Left ventricle myocardium inferior (tissue), 1 donor: Measurements from ENCODE around the gene RAD21L1. TPM values are rescaled to one million over a fixed set of nuclear protein-coding genes. Genes with fewer than 3 reads are reported as not detected.

ENCODE experiments used
- DNase-seq: peaks from one replicate; pipeline ENCODE4 v3.0.0-alpha.2; 2020
- H3K27ac ChIP-seq: fragments of 200-600 bp; replicated peaks from 2 replicates; pipeline ENCODE4 v1.8.0; 2021
- H3K27me3 ChIP-seq: fragments of 200-600 bp; 2 replicates; pipeline ENCODE4 v1.8.0; 2021; ENCODE audit warnings: low read depth
- H3K36me3 ChIP-seq: fragments of 200-600 bp; 2 replicates; pipeline ENCODE4 v1.8.0; 2021
- H3K4me1 ChIP-seq: fragments of 200-600 bp; 2 replicates; pipeline ENCODE4 v1.8.0; 2021
- H3K4me3 ChIP-seq: fragments of 200-600 bp; 2 replicates; pipeline ENCODE4 v1.8.0; 2021; ENCODE audit warnings: mild to moderate bottlenecking, moderate library complexity
- H3K9me3 ChIP-seq: fragments of 200-600 bp; replicated peaks from 2 replicates; pipeline ENCODE4 v1.8.0; 2021
- CTCF ChIP-seq: fragments of 200-600 bp; IDR thresholded peaks from 2 replicates; pipeline ENCODE4 v1.8.0; 2021; ENCODE audit warnings: antibody characterized with exemption, mild to moderate bottlenecking, borderline replicate concordance
- intact Hi-C: fragments of 100-400 bp; cut with micrococcal nuclease; formaldehyde crosslinking; loops from one replicate; pipeline ENCODE4 v1.11.0; 2022
- total RNA-seq: library from RNA; stranded (reverse); fragmentation: NEBNext Ultra II Directional; extraction: Animal tissue kit (Norgen Biotek cat#: 25700); gene quantifications from one replicate; pipeline ENCODE4 v1.2.1, GENCODE V29; 2021
- donor health status: DM: no; HTN: yes; CAD: no; lungs with severe emphysema.

Gene RAD21L1
- total RNA-seq, 1 donor from 2014 or later: not detected

GRCh38 chr20:1269235-1269634 lies 43.4 kb downstream of the RAD21L1 start:
- no peak overlapping the region for H3K27ac ChIP-seq
- H3K9me3 ChIP-seq: no peaks in the 10 kb centered on the region
- no peaks in the 10 kb centered on the region for H3K27me3 ChIP-seq
- no peak for TF ChIP-seq CTCF
- no peaks in the 10 kb centered on the region for H3K36me3 ChIP-seq
- peaks cover 37% of the 10 kb centered on the region for H3K4me1 ChIP-seq
- no peak overlapping the region for H3K4me3 ChIP-seq
- DNase-seq: no peak
- intact Hi-C loops: no loop called here

- Histone ChIP-seq H3K36me3 (no peaks in the 10 kb centered on the region), H3K27ac (no peak overlapping the region), H3K27me3 (no peaks in the 10 kb centered on the region), H3K4me3 (no peak overlapping the region), H3K9me3 (no peaks in the 10 kb centered on the region), H3K4me1 (peaks cover 37% of the 10 kb centered on the region)
- intact Hi-C loops: no loop called here
- no peak for TF ChIP-seq CTCF
- DNase-seq: no peak
These were observed 44.0 kb downstream of the RAD21L1 start for GRCh38 chr20:1269850-1270249.

- TF ChIP-seq CTCF: no peak
- Histone ChIP-seq H3K9me3 (no peaks in the 10 kb centered on the region), H3K27me3 (no peaks in the 10 kb centered on the region), H3K4me3 (no peak overlapping the region), H3K36me3 (no peaks in the 10 kb centered on the region), H3K27ac (no peak overlapping the region), H3K4me1 (peaks cover 16% of the 10 kb centered on the region)
- DNase-seq: no peak
- intact Hi-C loops: no loop called here
These were observed 46.7 kb downstream of the RAD21L1 start for GRCh38 chr20:1272368-1273100.

GRCh38 chr20:1273366-1273765 lies 47.5 kb downstream of the RAD21L1 start:
- intact Hi-C loops: no loop called here
- no peaks in the 10 kb centered on the region for H3K27me3 ChIP-seq
- DNase-seq: no peak
- no peak overlapping the region for H3K4me3 ChIP-seq
- no peak for TF ChIP-seq CTCF
- H3K27ac ChIP-seq: no peak overlapping the region
- no peaks in the 10 kb centered on the region for H3K9me3 ChIP-seq
- H3K36me3 ChIP-seq: no peaks in the 10 kb centered on the region
- H3K4me1 ChIP-seq: peaks cover 7% of the 10 kb centered on the region

GRCh38 chr20:1274485-1275311 lies 48.9 kb downstream of the RAD21L1 start:
- Histone ChIP-seq H3K36me3 (no peaks in the 10 kb centered on the region), H3K27me3 (no peaks in the 10 kb centered on the region), H3K4me1 (no peaks in the 10 kb centered on the region), H3K4me3 (no peak overlapping the region), H3K27ac (no peak overlapping the region), H3K9me3 (no peaks in the 10 kb centered on the region)
- TF ChIP-seq CTCF: no peak
- intact Hi-C loops: no loop called here
- no peak for DNase-seq
